Measurements from ENCODE around the gene FCN3. TPM values are rescaled to one million over a fixed set of nuclear protein-coding genes. Genes with fewer than 3 reads are reported as not detected.
"Not testable (repeated sequence)": the region's sequence is repeated elsewhere in the genome, so short reads cannot be mapped to it uniquely, and the experiment has no call there.

Gene FCN3
- total RNA-seq, 1 donor from 2014 or later = 13.2 TPM

DNA sequence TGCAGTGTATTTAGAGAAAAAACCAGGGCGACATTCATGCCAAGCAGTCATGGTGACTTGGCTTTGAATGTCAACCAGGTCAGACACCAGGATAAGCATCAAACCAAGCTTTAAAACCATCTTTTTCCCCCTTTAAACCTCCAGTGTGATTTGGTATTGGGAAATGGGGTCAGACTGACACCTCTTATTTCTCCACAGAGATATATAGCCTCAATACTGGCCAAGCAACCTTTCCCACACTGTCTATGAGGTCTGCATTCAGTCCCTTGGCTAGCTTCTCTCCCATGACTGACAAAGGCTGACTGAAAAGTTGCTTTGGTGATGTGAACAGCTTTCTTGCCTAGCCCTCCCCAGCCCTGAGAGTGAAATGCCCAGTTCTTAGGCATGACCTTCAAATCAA lies 39.5 kb upstream of the FCN3 start:
- Histone ChIP-seq H3K4me1 (peaks cover 4 to 15% of the 10 kb centered on the region in 2 donors), H3K4me3 (no peak overlapping the region), H3K36me3 (peaks cover 80 to 90% of the 10 kb centered on the region in 2 donors), H3K27ac (no peak overlapping the region), H3K27me3 (no peaks in the 10 kb centered on the region), H3K9me3 (no peaks in the 10 kb centered on the region)
- TF ChIP-seq, protein P1, sequence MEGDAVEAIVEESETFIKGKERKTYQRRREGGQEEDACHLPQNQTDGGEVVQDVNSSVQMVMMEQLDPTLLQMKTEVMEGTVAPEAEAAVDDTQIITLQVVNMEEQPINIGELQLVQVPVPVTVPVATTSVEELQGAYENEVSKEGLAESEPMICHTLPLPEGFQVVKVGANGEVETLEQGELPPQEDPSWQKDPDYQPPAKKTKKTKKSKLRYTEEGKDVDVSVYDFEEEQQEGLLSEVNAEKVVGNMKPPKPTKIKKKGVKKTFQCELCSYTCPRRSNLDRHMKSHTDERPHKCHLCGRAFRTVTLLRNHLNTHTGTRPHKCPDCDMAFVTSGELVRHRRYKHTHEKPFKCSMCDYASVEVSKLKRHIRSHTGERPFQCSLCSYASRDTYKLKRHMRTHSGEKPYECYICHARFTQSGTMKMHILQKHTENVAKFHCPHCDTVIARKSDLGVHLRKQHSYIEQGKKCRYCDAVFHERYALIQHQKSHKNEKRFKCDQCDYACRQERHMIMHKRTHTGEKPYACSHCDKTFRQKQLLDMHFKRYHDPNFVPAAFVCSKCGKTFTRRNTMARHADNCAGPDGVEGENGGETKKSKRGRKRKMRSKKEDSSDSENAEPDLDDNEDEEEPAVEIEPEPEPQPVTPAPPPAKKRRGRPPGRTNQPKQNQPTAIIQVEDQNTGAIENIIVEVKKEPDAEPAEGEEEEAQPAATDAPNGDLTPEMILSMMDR (IDR thresholded peaks at IDR 0.05) = no peak
- intact Hi-C loops (cut with DNase I) = no loop called here
- no peak for DNase-seq (ENCODE audit: low spot score in 2 of 2)

GRCh38 chr1:27413004-27413403 lies 38.4 kb upstream of the FCN3 start:
- no peaks in the 10 kb centered on the region for H3K9me3 ChIP-seq
- DNase-seq (ENCODE audit: low spot score in 2 of 2) = no peak
- peaks cover 88 to 100% of the 10 kb centered on the region in 2 donors for H3K36me3 ChIP-seq
- H3K4me1 ChIP-seq = peaks cover 0 to 4% of the 10 kb centered on the region in 2 donors
- intact Hi-C loops (cut with DNase I) = no loop called here
- H3K27me3 ChIP-seq = no peaks in the 10 kb centered on the region
- H3K4me3 ChIP-seq = no peak overlapping the region
- TF ChIP-seq, protein P1 (IDR thresholded peaks at IDR 0.05) = no peak
- no peak overlapping the region for H3K27ac ChIP-seq

- Histone ChIP-seq H3K27ac (no peak overlapping the region), H3K27me3 (no peaks in the 10 kb centered on the region), H3K36me3 (peaks cover 91 to 100% of the 10 kb centered on the region in 2 donors), H3K4me3 (no peak overlapping the region), H3K9me3 (no peaks in the 10 kb centered on the region), H3K4me1 (peaks cover 0 to under 1% of the 10 kb centered on the region in 2 donors)
- TF ChIP-seq, protein P1 (IDR thresholded peaks at IDR 0.05) = no peak
- intact Hi-C loops (cut with DNase I) = no loop called here
- DNase-seq (ENCODE audit: low spot score in 2 of 2) = no peak
Measured at GRCh38 chr1:27412502-27412901, 37.9 kb upstream of the FCN3 start.

DNA sequence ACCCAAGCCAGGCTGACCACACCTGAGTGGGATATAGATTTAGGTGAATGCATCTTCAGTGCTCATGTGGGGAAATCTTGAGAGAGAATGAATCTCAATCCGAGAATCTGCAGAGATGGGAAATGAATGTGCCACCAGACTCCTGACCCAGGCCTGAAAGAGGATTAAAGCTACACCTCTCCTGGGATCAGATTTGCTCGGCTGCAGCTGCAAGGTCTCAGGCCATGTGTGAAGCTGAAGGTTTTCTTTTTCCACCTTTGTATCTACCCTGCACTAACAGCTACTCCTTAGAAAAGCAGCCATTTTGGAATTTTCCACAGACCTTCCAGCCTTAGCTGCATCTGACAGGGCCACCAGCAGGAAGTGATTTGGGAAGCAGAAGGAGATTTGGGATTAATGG lies 36.1 kb upstream of the FCN3 start:
- H3K9me3 ChIP-seq = no peaks in the 10 kb centered on the region

GRCh38 chr1:27409669-27410068 lies 35.0 kb upstream of the FCN3 start:
- intact Hi-C loops (cut with DNase I) = no loop called here
- peaks cover 82 to 83% of the 10 kb centered on the region in 2 donors for H3K36me3 ChIP-seq
- no peaks in the 10 kb centered on the region for H3K9me3 ChIP-seq
- no peak overlapping the region for H3K27ac ChIP-seq
- TF ChIP-seq, protein P1 (IDR thresholded peaks at IDR 0.05) = no peak
- no peaks in the 10 kb centered on the region for H3K27me3 ChIP-seq
- no peak for DNase-seq (ENCODE audit: low spot score in 2 of 2)
- peaks cover 0 to 8% of the 10 kb centered on the region in 2 donors for H3K4me1 ChIP-seq
- no peak overlapping the region for H3K4me3 ChIP-seq

More for the DNA sequence above, 36.1 kb upstream of the FCN3 start:
- H3K27me3 ChIP-seq = no peaks in the 10 kb centered on the region
- TF ChIP-seq, protein P1 (IDR thresholded peaks at IDR 0.05) = no peak
- no peak for DNase-seq (ENCODE audit: low spot score in 2 of 2)
- H3K4me1 ChIP-seq = no peaks in the 10 kb centered on the region
- H3K36me3 ChIP-seq = peaks cover 89 to 93% of the 10 kb centered on the region in 2 donors
- no peak overlapping the region for H3K27ac ChIP-seq
- intact Hi-C loops (cut with DNase I) = no loop called here
- no peak overlapping the region for H3K4me3 ChIP-seq

DNA sequence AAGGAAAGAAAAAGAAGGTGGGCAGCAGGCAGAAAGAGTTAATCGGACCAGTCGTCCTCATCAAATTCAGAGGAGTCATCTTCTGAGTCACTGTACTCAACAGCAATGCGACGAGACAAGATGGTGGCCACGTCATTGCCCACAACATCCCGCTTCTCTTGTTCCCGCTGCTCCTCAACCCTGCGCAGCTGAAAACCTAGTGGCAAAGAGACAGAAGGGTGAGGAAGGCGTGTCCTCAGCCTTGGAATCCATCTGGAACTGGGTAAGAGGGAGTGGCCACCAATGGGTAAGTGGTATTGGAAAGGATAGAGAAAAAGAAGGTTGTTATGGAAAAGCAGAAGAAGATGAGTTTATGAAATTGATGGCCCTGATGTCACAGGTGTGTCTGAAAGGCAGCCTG lies 33.5 kb upstream of the FCN3 start:
- H3K9me3 ChIP-seq = no peaks in the 10 kb centered on the region
- H3K4me1 ChIP-seq = peaks cover 5 to 20% of the 10 kb centered on the region in 2 donors
- H3K4me3 ChIP-seq = no peak overlapping the region
- intact Hi-C loops (cut with DNase I) = no loop called here
- H3K27ac ChIP-seq = no peak overlapping the region
- DNase-seq (ENCODE audit: low spot score in 2 of 2) = no peak
- TF ChIP-seq, protein P1 (IDR thresholded peaks at IDR 0.05) = no peak
- H3K36me3 ChIP-seq = peaks cover 67 to 68% of the 10 kb centered on the region in 2 donors
- no peaks in the 10 kb centered on the region for H3K27me3 ChIP-seq

- H3K27me3 ChIP-seq; DNase-seq (ENCODE audit: low spot score in 2 of 2); H3K9me3 ChIP-seq; H3K4me3 ChIP-seq; intact Hi-C loops (cut with DNase I): not testable (repeated sequence)
- peak overlapping the region; percentile 65 to 75 for H3K27ac ChIP-seq
- peaks cover 53 to 54% of the 10 kb centered on the region in 2 donors for H3K36me3 ChIP-seq
- peaks cover 18 to 31% of the 10 kb centered on the region in 2 donors for H3K4me1 ChIP-seq
Measured at GRCh38 chr1:27406791-27407190, 32.2 kb upstream of the FCN3 start.
